DMS 273 treated with DMSO at 0.1 percent for 48 hours (cell line): ENCODE measurements around the gene DSN1.

Experiments used
- DNase-seq: peaks from one replicate; lab custom pipeline; 2025; lab: John Stamatoyannopoulos, UW

The DSN1 gene

GRCh38 chr20:36754656-36755222, 18.8 kb downstream of the DSN1 start:
- no peak for DNase-seq

GRCh38 chr20:36752582-36752981, 21.0 kb downstream of the DSN1 start:
- no peak for DNase-seq

- peak; percentile 83 for DNase-seq
Measured at GRCh38 chr20:36745927-36746659, 27.5 kb downstream of the DSN1 start, which contains the start of gene NDRG3. Gene NDRG3, minus strand, starts transcription at chr20:36746090. Its CDS starts 24,355 bp downstream, at chr20:36721735.

GRCh38 chr20:36745234-36745926, 28.2 kb downstream of the DSN1 start:
- no peak for DNase-seq

- no peak for DNase-seq
Measured at GRCh38 chr20:36744764-36745191, 28.8 kb downstream of the DSN1 start.

GRCh38 chr20:36744243-36744642, 29.3 kb downstream of the DSN1 start:
- DNase-seq: no peak

- no peak for DNase-seq
Measured at GRCh38 chr20:36742558-36742957, 31.0 kb downstream of the DSN1 start.

GRCh38 chr20:36741072-36741471, 32.5 kb downstream of the DSN1 start:
- no peak for DNase-seq

GRCh38 chr20:36737183-36737499, 36.4 kb downstream of the DSN1 start:
- no peak for DNase-seq

- no peak for DNase-seq
Measured at GRCh38 chr20:36736451-36737182, 36.9 kb downstream of the DSN1 start.

GRCh38 chr20:36732456-36732855, 41.1 kb downstream of the DSN1 start:
- no peak for DNase-seq

GRCh38 chr20:36728986-36729385, 44.6 kb downstream of the DSN1 start:
- no peak for DNase-seq

GRCh38 chr20:36726168-36726567, 47.4 kb downstream of the DSN1 start:
- DNase-seq: no peak

GRCh38 chr20:36720510-36720909, 53.1 kb downstream of the DSN1 start:
- DNase-seq: no peak

GRCh38 chr20:36717657-36718056, 55.9 kb downstream of the DSN1 start:
- DNase-seq: no peak

- DNase-seq: no peak
Measured at GRCh38 chr20:36717021-36717420, 56.5 kb downstream of the DSN1 start.

GRCh38 chr20:36712775-36713174, 60.8 kb downstream of the DSN1 start:
- no peak for DNase-seq

- no peak for DNase-seq
Measured at GRCh38 chr20:36709126-36709525, 64.4 kb downstream of the DSN1 start.

- no peak for DNase-seq
Measured at GRCh38 chr20:36703530-36703929, 70.0 kb downstream of the DSN1 start.
